ENCODE data around the gene DUSP6. TPM values are rescaled to one million over a fixed set of nuclear protein-coding genes. Genes with fewer than 3 reads are reported as not detected.

Gene DUSP6
- 18.7 and 21.9 TPM in 2 replicates for total RNA-seq

GRCh38 chr12:89352492-89353187, at the start of gene DUSP6:
Gene DUSP6, minus strand, starts transcription at chr12:89352501. Its CDS starts 462 bp downstream, at chr12:89352039.

Other genes with a start within 250 kb of the DUSP6 start
- gene GALNT4, start 172.3 kb upstream of the DUSP6 start, total RNA-seq, result 5.0 and 5.4 TPM in 2 replicates
- gene POC1B, start 173.5 kb upstream of the DUSP6 start, total RNA-seq, result 12.5 and 13.8 TPM in 2 replicates

Data from bronchus fibroblast of lung (primary cell).